A673 (cell line): ENCODE results near the gene BRAF. TPM values are rescaled to one million over a fixed set of nuclear protein-coding genes. Genes with fewer than 3 reads are reported as not detected.
"Not testable (repeated sequence)": the region's sequence is repeated elsewhere in the genome, so short reads cannot be mapped to it uniquely, and the experiment has no call there.

Experiments used
- BruUV-seq: library from RNA; stranded (reverse); fragments of 400-500 nt; replicated peaks from 2 replicates; lab custom pipeline; 2021; lab: Mats Ljungman, UMichigan
- CTCF ChIA-PET: fragments of 300-600 bp; sonication (Branson Sonifier 250); formaldehyde crosslinking; loops from one replicate; lab custom pipeline; 2022; ENCODE audit warnings: antibody characterized with exemption; lab: Charles Lee
- POLR2A ChIA-PET: fragments of 300-600 bp; sonication (Branson Sonifier 250); formaldehyde crosslinking; loops from one replicate; lab custom pipeline; 2022; ENCODE audit warnings: antibody characterized with exemption; ENCODE audit not compliant: low non-redundant PET; lab: Charles Lee
- DNase-seq: peaks from one replicate; pipeline ENCODE4 v3.0.0-alpha.2; 2015; ENCODE audit warnings: low spot score
- H3K27ac ChIP-seq: fragments of 200-600 bp; sonication (generic); 2 replicates; pipeline ENCODE4 v1.5.1; 2016; ENCODE audit warnings: mixed run types, low read depth, mild to moderate bottlenecking, mixed read lengths, antibody characterized with exemption, low read length; ENCODE audit not compliant: poor library complexity, severe bottlenecking
- H3K27me3 ChIP-seq: fragments of 200-600 bp; sonication (generic); replicated peaks from 2 replicates; pipeline ENCODE4 v1.6.1; 2017; ENCODE audit warnings: mixed run types, low read depth, mild to moderate bottlenecking, mixed read lengths, antibody characterized with exemption, low read length; ENCODE audit not compliant: insufficient read depth, poor library complexity
- H3K36me3 ChIP-seq: fragments of 200-600 bp; sonication (generic); 2 replicates; pipeline ENCODE4 v1.6.1; 2016; ENCODE audit warnings: mixed run types, mild to moderate bottlenecking, mixed read lengths, antibody characterized with exemption, low read length; ENCODE audit not compliant: insufficient read depth, poor library complexity, severe bottlenecking
- H3K4me1 ChIP-seq: fragments of 200-600 bp; sonication (generic); 2 replicates; pipeline ENCODE4 v1.6.1; 2017; ENCODE audit warnings: mixed run types, mild to moderate bottlenecking, mixed read lengths, antibody characterized with exemption, low read length; ENCODE audit not compliant: insufficient read depth, poor library complexity, severe bottlenecking
- H3K4me3 ChIP-seq: fragments of 200-600 bp; sonication (generic); 2 replicates; pipeline ENCODE4 v1.5.1; 2016; ENCODE audit warnings: low read depth, mixed run types, mild to moderate bottlenecking, mixed read lengths, low read length; ENCODE audit not compliant: poor library complexity, severe bottlenecking
- H3K9me3 ChIP-seq: fragments of 200-600 bp; sonication (generic); 2 replicates; pipeline ENCODE4 v1.6.1; 2016; ENCODE audit warnings: mixed run types, low read depth, mild to moderate bottlenecking, mixed read lengths, antibody characterized with exemption, low read length; ENCODE audit not compliant: poor library complexity, severe bottlenecking
- EZH2 ChIP-seq: fragments of 200-600 bp; sonication (generic); IDR thresholded peaks from 2 replicates; pipeline ENCODE4 v1.6.1; 2017; ENCODE audit warnings: borderline replicate concordance, low read depth, mild to moderate bottlenecking, mixed read lengths, antibody characterized with exemption, low read length; ENCODE audit not compliant: poor library complexity, severe bottlenecking
- intact Hi-C: fragments of 100-400 bp; cut with micrococcal nuclease; formaldehyde crosslinking; loops from one replicate; pipeline ENCODE4 v1.10.0; 2022; ENCODE audit not compliant: unreplicated experiment
- total RNA-seq: library from RNA; stranded (reverse); gene quantifications from 2 replicates; pipeline ENCODE4 v1.2.3, GENCODE V29; 2021
- TF ChIP-seq, protein P1 (sequence below): fragments of 300-800, 200-600 bp; sonication (generic); conservative IDR thresholded peaks from 2 replicates; pipeline ENCODE4 v1.5.1; 2017; ENCODE audit warnings: low read depth, mild to moderate bottlenecking, antibody characterized with exemption, low read length, moderate library complexity, mixed read lengths

BRAF gene
- total RNA-seq, 1 experiment from 2014 or later: 31.8 TPM

DNA sequence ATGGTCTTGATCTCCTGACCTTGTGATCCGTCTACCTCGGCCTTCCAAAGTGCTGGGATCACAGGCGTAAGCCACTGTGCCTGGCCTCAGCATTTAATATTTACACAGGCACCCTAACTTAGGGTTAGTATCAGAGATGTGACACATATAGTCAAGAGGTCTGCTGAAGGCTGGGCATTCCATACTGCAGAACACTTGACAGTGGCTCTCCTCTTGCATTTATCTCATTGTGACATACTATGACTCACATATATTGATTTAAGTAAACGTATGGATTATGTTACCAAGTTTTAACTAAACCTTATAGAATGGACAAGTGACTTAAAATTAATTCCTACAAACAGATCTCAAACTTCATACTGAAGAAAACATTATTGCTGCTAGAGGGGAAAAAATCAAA lies 36.6 kb downstream of the BRAF start:
- BruUV-seq: no TSS peak
- no peaks in the 10 kb centered on the region for H3K27me3 ChIP-seq
- intact Hi-C loops: no loop called here
- no peaks in the 10 kb centered on the region for H3K36me3 ChIP-seq
- no peak overlapping the region for H3K4me3 ChIP-seq
- H3K4me1 ChIP-seq: no peaks in the 10 kb centered on the region
- POLR2A ChIA-PET: no interaction called here
- CTCF ChIA-PET: no interaction called here
- DNase-seq: no peak
- no peak overlapping the region for H3K27ac ChIP-seq
- no peak for TF ChIP-seq EZH2
- TF ChIP-seq, protein P1, sequence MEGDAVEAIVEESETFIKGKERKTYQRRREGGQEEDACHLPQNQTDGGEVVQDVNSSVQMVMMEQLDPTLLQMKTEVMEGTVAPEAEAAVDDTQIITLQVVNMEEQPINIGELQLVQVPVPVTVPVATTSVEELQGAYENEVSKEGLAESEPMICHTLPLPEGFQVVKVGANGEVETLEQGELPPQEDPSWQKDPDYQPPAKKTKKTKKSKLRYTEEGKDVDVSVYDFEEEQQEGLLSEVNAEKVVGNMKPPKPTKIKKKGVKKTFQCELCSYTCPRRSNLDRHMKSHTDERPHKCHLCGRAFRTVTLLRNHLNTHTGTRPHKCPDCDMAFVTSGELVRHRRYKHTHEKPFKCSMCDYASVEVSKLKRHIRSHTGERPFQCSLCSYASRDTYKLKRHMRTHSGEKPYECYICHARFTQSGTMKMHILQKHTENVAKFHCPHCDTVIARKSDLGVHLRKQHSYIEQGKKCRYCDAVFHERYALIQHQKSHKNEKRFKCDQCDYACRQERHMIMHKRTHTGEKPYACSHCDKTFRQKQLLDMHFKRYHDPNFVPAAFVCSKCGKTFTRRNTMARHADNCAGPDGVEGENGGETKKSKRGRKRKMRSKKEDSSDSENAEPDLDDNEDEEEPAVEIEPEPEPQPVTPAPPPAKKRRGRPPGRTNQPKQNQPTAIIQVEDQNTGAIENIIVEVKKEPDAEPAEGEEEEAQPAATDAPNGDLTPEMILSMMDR: no peak
- H3K9me3 ChIP-seq: no peaks in the 10 kb centered on the region

DNA sequence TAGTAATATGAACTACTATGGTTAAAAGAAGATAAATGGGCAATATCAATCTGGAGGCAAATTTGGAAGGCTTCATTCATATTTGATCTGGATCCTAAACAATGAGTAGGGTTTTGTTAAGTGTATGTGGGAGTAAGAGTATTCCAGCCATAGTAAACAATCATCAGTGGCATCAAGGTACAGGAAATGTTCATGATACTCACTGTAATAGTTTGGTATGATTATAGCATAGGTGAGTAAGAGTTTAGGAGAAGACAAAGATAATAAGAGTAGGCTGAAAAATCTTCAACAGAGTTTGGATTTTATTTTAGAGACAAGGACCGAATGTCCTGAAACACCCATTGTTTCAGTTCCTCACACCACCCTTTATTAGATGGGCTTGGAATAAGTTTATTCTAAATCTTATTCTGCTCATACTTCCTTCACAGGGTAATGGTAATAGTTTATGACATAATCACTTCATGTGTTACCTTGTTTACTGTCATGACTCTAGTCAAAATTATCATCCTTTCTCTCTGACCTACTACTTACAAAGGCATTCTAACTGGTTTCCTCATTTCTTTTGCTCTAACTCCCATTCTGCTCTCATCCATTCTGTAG lies 38.9 kb downstream of the BRAF start:
- intact Hi-C loops: no loop called here
- CTCF ChIA-PET: no interaction called here

DNA sequence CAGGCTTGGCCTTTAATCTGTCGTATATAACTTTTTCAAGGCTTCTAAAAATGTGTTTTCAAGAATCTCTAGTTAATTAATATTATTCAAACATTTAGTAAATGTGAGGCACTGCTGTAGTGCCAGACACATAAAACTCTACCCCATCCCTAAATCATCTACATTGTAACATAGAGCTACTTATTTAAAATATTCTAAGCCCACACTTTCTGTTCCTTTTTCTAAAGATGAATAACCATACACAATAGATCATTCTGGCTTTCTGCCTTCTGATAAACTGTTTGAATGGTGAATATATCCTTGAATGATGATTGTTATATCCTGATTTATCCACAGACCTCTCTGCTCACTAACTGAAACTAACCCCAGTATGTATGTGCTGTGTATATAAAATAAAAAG lies 41.4 kb downstream of the BRAF start:
- H3K4me1 ChIP-seq: no peaks in the 10 kb centered on the region
- DNase-seq: no peak
- no peaks in the 10 kb centered on the region for H3K36me3 ChIP-seq
- ChIA-PET CTCF (no interaction called here), POLR2A (no interaction called here)
- TF ChIP-seq EZH2: no peak
- TF ChIP-seq, protein P1: no peak
- no peaks in the 10 kb centered on the region for H3K9me3 ChIP-seq
- H3K27me3 ChIP-seq: no peaks in the 10 kb centered on the region
- no peak overlapping the region for H3K4me3 ChIP-seq
- no TSS peak for BruUV-seq
- no peak overlapping the region for H3K27ac ChIP-seq
- intact Hi-C loops: no loop called here

More for the DNA sequence above, 38.9 kb downstream of the BRAF start:
- no peaks in the 10 kb centered on the region for H3K36me3 ChIP-seq
- no peak for DNase-seq
- TF ChIP-seq EZH2: no peak
- TF ChIP-seq, protein P1: no peak
- no peak overlapping the region for H3K4me3 ChIP-seq
- H3K27me3 ChIP-seq: no peaks in the 10 kb centered on the region
- POLR2A ChIA-PET: no interaction called here
- BruUV-seq: no TSS peak
- H3K9me3 ChIP-seq: no peaks in the 10 kb centered on the region
- H3K4me1 ChIP-seq: no peaks in the 10 kb centered on the region
- H3K27ac ChIP-seq: no peak overlapping the region

DNA sequence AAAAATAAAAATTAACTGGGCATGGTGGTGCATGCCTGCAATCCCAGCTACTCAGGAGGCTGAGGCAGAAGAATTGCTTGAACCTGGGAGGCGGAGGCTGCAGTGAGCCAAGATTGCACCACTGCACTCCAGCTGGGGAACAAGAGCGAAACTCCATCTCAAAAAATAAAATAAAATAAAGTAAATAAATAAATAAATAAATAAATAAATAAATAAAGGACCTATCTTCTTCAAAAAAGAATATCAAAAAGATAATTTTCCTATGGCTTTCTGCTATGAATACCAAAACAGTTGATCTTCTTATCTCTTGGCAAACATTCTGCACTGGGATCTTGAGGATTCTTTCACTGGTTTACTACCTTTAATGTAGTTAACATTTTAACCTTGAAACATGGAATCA lies 41.9 kb downstream of the BRAF start:
- POLR2A ChIA-PET, CTCF ChIA-PET, H3K27ac ChIP-seq: not testable (repeated sequence)

More for the DNA sequence above, 41.9 kb downstream of the BRAF start:
- H3K27me3 ChIP-seq, H3K4me1 ChIP-seq, H3K9me3 ChIP-seq, intact Hi-C loops, DNase-seq, H3K36me3 ChIP-seq, BruUV-seq, H3K4me3 ChIP-seq: not testable (repeated sequence)
